ENCODE data around the gene KLRG1.

DNA sequence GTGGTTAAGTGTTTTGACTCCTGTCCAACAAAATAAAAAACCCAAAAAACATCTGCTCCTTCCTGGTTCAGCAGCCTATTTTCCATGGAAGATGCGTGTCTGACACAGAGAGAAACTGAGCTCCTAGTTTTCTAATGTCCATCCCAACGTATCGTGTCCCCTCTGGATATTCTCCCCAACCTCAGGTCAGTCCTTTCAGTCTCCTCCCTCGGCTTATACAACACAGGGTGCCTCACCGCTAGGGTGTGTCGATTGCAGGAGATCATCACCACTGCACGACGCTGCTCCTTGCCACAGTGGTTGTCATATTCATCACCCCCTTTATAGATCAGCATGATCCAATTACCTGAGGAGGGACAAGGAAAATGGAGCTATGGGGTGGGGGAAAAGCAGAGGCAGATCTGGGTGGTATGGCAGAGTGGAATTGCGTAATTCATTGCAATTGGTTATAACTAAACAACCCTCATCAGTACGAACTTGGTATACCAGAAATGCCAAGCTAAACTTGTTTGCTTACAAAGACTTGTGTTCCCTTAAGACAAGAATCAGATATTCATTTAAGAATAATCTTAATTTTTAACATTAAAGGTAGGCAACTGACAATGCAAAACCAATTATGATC lies 45.7 kb upstream of the KLRG1 start:
- TF ChIP-seq, protein P1, sequence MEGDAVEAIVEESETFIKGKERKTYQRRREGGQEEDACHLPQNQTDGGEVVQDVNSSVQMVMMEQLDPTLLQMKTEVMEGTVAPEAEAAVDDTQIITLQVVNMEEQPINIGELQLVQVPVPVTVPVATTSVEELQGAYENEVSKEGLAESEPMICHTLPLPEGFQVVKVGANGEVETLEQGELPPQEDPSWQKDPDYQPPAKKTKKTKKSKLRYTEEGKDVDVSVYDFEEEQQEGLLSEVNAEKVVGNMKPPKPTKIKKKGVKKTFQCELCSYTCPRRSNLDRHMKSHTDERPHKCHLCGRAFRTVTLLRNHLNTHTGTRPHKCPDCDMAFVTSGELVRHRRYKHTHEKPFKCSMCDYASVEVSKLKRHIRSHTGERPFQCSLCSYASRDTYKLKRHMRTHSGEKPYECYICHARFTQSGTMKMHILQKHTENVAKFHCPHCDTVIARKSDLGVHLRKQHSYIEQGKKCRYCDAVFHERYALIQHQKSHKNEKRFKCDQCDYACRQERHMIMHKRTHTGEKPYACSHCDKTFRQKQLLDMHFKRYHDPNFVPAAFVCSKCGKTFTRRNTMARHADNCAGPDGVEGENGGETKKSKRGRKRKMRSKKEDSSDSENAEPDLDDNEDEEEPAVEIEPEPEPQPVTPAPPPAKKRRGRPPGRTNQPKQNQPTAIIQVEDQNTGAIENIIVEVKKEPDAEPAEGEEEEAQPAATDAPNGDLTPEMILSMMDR (IDR thresholded peaks at IDR 0.05), result no peak
- TF ChIP-seq POLR2AphosphoS5 (IDR thresholded peaks at IDR 0.05), result no peak
